ENCODE measurements around the gene NANOS2. TPM values are rescaled to one million over a fixed set of nuclear protein-coding genes. Genes with fewer than 3 reads are reported as not detected.

NANOS2 gene
- total RNA-seq, 1 donor from 2014 or later, result not detected

DNA sequence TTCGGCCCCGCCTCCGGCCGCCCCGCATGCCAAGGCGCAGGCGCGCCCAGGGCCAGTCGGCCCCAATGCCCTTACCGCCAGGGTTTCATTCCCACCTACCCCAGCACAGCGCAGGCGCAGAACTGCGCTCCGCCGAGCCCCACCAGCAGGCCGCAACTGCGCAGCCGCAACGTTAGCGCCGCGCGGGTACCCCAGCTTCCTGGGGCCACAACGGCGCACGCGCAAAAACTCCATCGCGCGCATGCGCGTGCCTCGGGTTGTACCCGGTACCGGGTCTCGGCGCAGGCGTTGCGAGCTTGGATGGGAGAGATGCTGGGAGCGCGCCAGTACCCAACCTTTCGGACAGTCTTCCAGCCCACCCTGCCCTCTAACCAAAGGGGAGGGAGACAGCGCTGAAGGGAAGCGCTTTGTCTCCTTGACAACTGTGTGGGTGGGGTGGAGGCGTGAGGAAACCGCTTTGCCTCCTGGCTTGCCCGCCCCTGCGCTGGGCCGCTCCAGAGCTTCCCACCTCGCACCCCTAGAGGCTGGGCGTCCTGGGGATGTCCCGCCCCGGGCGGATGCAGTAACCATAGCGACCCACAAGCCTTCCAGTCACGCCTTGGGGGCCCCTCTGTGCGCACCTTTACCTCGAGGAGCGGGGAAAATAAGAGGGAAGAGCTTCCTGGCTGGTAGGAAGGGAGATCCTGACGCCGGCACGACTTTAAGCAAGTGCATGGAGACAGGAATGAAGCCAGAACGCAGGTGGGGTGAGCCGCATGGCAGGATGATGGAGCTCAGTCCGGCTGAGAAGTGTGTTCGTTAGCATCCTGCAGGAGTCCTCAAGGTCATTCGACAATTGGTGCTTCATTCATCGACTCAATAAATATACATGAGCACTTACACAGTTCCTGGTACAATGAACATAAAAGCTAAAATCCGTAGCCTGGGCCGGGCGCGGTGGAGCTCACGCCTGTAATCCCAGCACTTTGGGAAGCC, 11.6 kb downstream of the NANOS2 start:
- Mint-ChIP-seq H3K4me3 (peak overlapping the region; percentile 86), H3K9me3 (no peaks in the 10 kb centered on the region), H3K27ac (peak overlapping the region; percentile 86), H3K36me3 (peaks cover 22% of the 10 kb centered on the region), H3K27me3 (ENCODE audit: low read depth) (peaks cover 11% of the 10 kb centered on the region), H3K4me1 (peaks cover 5% of the 10 kb centered on the region)
- TF ChIP-seq, protein P1, sequence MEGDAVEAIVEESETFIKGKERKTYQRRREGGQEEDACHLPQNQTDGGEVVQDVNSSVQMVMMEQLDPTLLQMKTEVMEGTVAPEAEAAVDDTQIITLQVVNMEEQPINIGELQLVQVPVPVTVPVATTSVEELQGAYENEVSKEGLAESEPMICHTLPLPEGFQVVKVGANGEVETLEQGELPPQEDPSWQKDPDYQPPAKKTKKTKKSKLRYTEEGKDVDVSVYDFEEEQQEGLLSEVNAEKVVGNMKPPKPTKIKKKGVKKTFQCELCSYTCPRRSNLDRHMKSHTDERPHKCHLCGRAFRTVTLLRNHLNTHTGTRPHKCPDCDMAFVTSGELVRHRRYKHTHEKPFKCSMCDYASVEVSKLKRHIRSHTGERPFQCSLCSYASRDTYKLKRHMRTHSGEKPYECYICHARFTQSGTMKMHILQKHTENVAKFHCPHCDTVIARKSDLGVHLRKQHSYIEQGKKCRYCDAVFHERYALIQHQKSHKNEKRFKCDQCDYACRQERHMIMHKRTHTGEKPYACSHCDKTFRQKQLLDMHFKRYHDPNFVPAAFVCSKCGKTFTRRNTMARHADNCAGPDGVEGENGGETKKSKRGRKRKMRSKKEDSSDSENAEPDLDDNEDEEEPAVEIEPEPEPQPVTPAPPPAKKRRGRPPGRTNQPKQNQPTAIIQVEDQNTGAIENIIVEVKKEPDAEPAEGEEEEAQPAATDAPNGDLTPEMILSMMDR (IDR thresholded peaks at IDR 0.05; ENCODE audit: unreplicated experiment), result no peak
- peak; percentile 99 to 100 for DNase-seq (ENCODE audit: low spot score in 2 of 2, unreplicated experiment in 2 of 2)

GRCh38 chr19:45901912-45902650, 12.5 kb downstream of the NANOS2 start, which contains the start of gene MYPOP:
TSS of gene MYPOP (minus strand) at chr19:45902613. CDS start at chr19:45901773, 840 bp downstream.
- Mint-ChIP-seq H3K27ac (peak within 1 kb of the TSS; percentile 86), H3K4me1 (peaks cover 5% of the 10 kb centered on the region), H3K27me3 (ENCODE audit: low read depth) (peaks cover 11% of the 10 kb centered on the region), H3K4me3 (peak within 1 kb of the TSS; percentile 86), H3K36me3 (peaks cover 22% of the 10 kb centered on the region), H3K9me3 (no peaks in the 10 kb centered on the region)
- TF ChIP-seq, protein P1 (IDR thresholded peaks at IDR 0.05; ENCODE audit: unreplicated experiment), result no peak
- DNase-seq (ENCODE audit: low spot score in 2 of 2, unreplicated experiment in 2 of 2), result no peak

- peaks cover 22% of the 10 kb centered on the region for H3K36me3 Mint-ChIP-seq
- H3K27me3 Mint-ChIP-seq (ENCODE audit: low read depth), result peaks cover 11% of the 10 kb centered on the region
- DNase-seq (ENCODE audit: low spot score in 2 of 2, unreplicated experiment in 2 of 2), result peak in 1 of 2 experiments; percentile 53
- H3K4me3 Mint-ChIP-seq, result peak overlapping the region; percentile 55
- no peak overlapping the region for H3K27ac Mint-ChIP-seq
- TF ChIP-seq, protein P1 (IDR thresholded peaks at IDR 0.05; ENCODE audit: unreplicated experiment), result no peak
- H3K9me3 Mint-ChIP-seq, result no peaks in the 10 kb centered on the region
- H3K4me1 Mint-ChIP-seq, result peaks cover 5% of the 10 kb centered on the region
Observed at GRCh38 chr19:45901432-45901911, 13.1 kb downstream of the NANOS2 start.

- Mint-ChIP-seq H3K27ac (no peak overlapping the region), H3K9me3 (no peaks in the 10 kb centered on the region), H3K4me1 (peaks cover 5% of the 10 kb centered on the region), H3K36me3 (peaks cover 22% of the 10 kb centered on the region), H3K27me3 (ENCODE audit: low read depth) (peaks cover 11% of the 10 kb centered on the region), H3K4me3 (peak overlapping the region; percentile 55)
- DNase-seq (ENCODE audit: low spot score in 2 of 2, unreplicated experiment in 2 of 2), result no peak
- TF ChIP-seq, protein P1 (IDR thresholded peaks at IDR 0.05; ENCODE audit: unreplicated experiment), result no peak
Observed at GRCh38 chr19:45900738-45901431, 13.7 kb downstream of the NANOS2 start.

Measured in mesothelial cell of epicardium (in vitro differentiated cells).